Measurements from ENCODE around the gene IMP3. TPM values are rescaled to one million over a fixed set of nuclear protein-coding genes. Genes with fewer than 3 reads are reported as not detected.
A peak's percentile ranks its signal among the peaks of the same experiment; 100 is the strongest.
"Not testable (repeated sequence)": the region's sequence is repeated elsewhere in the genome, so short reads cannot be mapped to it uniquely, and the experiment has no call there.

The IMP3 gene
- total RNA-seq (2014; rRNA removed; shearing (Covaris generic)) = 103 and 141 TPM in 2 replicates

- DNase-seq (ENCODE audit: low spot score) = peak; percentile 93
Observed at GRCh38 chr15:75639709-75640482, at the start of gene IMP3. Gene IMP3 (minus strand): TSS chr15:75640224. CDS start chr15:75640168, 56 bp downstream.

GRCh38 chr15:75689429-75689828 lies 49.4 kb upstream of the IMP3 start:
- DNase-seq (ENCODE audit: low spot score) = not testable (repeated sequence)

GRCh38 chr15:75688831-75689230 lies 48.8 kb upstream of the IMP3 start:
- DNase-seq (ENCODE audit: low spot score) = no peak

GRCh38 chr15:75688278-75688557 lies 48.2 kb upstream of the IMP3 start:
- no peak for DNase-seq (ENCODE audit: low spot score)

GRCh38 chr15:75687486-75688277 lies 47.7 kb upstream of the IMP3 start:
- no peak for DNase-seq (ENCODE audit: low spot score)

GRCh38 chr15:75686212-75686642 lies 46.2 kb upstream of the IMP3 start:
- peak; percentile 44 for DNase-seq (ENCODE audit: low spot score)

GRCh38 chr15:75685195-75685594 lies 45.2 kb upstream of the IMP3 start:
- no peak for DNase-seq (ENCODE audit: low spot score)

- no peak for DNase-seq (ENCODE audit: low spot score)
Observed at GRCh38 chr15:75684648-75685047, 44.6 kb upstream of the IMP3 start.

GRCh38 chr15:75683646-75684312 lies 43.8 kb upstream of the IMP3 start:
- peak; percentile 38 for DNase-seq (ENCODE audit: low spot score)

GRCh38 chr15:75682181-75683135 lies 42.4 kb upstream of the IMP3 start:
- no peak for DNase-seq (ENCODE audit: low spot score)

- DNase-seq (ENCODE audit: low spot score) = no peak
Observed at GRCh38 chr15:75680007-75680789, 40.2 kb upstream of the IMP3 start.

- not testable (repeated sequence) for DNase-seq (ENCODE audit: low spot score)
Observed at GRCh38 chr15:75678324-75678690, 38.3 kb upstream of the IMP3 start.

- DNase-seq (ENCODE audit: low spot score) = no peak
Observed at GRCh38 chr15:75677465-75678323, 37.7 kb upstream of the IMP3 start.

GRCh38 chr15:75676688-75677464 lies 36.9 kb upstream of the IMP3 start:
- DNase-seq (ENCODE audit: low spot score) = no peak

- DNase-seq (ENCODE audit: low spot score) = no peak
Observed at GRCh38 chr15:75675579-75676404, 35.8 kb upstream of the IMP3 start.

- DNase-seq (ENCODE audit: low spot score) = no peak
Observed at GRCh38 chr15:75674366-75674765, 34.3 kb upstream of the IMP3 start.

GRCh38 chr15:75673426-75674235 lies 33.6 kb upstream of the IMP3 start:
- DNase-seq (ENCODE audit: low spot score) = peak; percentile 80
